Cardiac muscle cell (in vitro differentiated cells and primary cell): ENCODE data around the gene TMED8. TPM values are rescaled to one million over a fixed set of nuclear protein-coding genes. Genes with fewer than 3 reads are reported as not detected.

Source experiments
- DNase-seq, 2 donors: peaks; one replicate each; pipeline versions ENCODE4 v3.0.0 to v3.0.0-alpha.2; 2010 to 2017; ENCODE audit warnings: low read depth in 1 of 2, low spot score in 1 of 2
- H3K27ac ChIP-seq: fragments of 200-600 bp; sonication (generic); 2 replicates; pipeline ENCODE4 v1.5.1; 2016
- H3K27me3 ChIP-seq: fragments of 200-600 bp; sonication (generic); 2 replicates; pipeline ENCODE4 v1.6.0; 2016; ENCODE audit warnings: control low read depth
- H3K36me3 ChIP-seq: fragments of 200-600 bp; sonication (generic); 2 replicates; pipeline ENCODE4 v1.5.1; 2016; ENCODE audit warnings: control low read depth
- H3K4me1 ChIP-seq: fragments of 200-600 bp; sonication (generic); 2 replicates; pipeline ENCODE4 v1.8.1; 2017; ENCODE audit warnings: low read depth, mild to moderate bottlenecking, mixed run types
- H3K4me3 ChIP-seq: fragments of 200-600 bp; sonication (generic); 2 replicates; pipeline ENCODE4 v1.5.1; 2016; ENCODE audit warnings: mild to moderate bottlenecking
- H3K9me3 ChIP-seq: fragments of 200-600 bp; sonication (generic); 2 replicates; pipeline ENCODE4 v1.5.1; 2017; ENCODE audit warnings: low read depth, mild to moderate bottlenecking, control low read depth
- polyA plus RNA-seq: library from polyadenylated mRNA; unstranded; fragments of >200 nt; fragmentation: Nextera tagmentation; extraction: Ambion mirVana; gene quantifications from 2 replicates; pipeline ENCODE4 v1.2.1, GENCODE V29; 2016
- total RNA-seq: library from RNA; depleted of rRNA; stranded (reverse); fragments of >200 nt; gene quantifications from 2 replicates; pipeline ENCODE4 v1.2.3, GENCODE V29; 2016
- TF ChIP-seq, protein P1 (sequence below): IDR thresholded peaks from 2 replicates; pipeline ENCODE4 v1.5.1; 2012; ENCODE audit warnings: low read depth, mild to moderate bottlenecking, low read length

The TMED8 gene
- total and polyA plus RNA-seq, 2 experiments from 2014 or later = 3.4 to 8.9 TPM

GRCh38 chr14:77403768-77404167, 26.9 kb upstream of the TMED8 start:
- Histone ChIP-seq H3K36me3 (no peaks in the 10 kb centered on the region), H3K27me3 (no peaks in the 10 kb centered on the region)
- no peak for DNase-seq

DNA sequence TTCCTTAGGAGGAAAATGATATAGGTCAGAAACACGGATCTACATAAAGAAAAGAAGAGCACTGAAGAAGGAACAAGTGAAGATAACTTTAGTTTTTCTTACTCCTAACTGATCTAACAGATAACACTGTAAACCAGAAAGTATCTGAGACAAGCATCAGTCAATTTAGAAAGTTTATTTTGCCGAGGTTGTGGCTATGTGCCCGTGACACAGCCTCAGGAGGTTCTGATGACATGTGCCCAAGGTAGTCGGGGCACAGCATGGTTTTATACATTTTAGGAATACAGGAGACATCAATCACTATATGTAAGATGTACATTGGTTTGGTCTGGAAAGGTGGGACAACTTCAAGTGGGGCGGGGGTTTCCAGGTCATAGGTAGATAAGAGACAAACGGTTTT, 23.3 kb upstream of the TMED8 start:
- Histone ChIP-seq H3K4me3 (no peak overlapping the region), H3K27ac (no peak overlapping the region), H3K4me1 (no peaks in the 10 kb centered on the region), H3K36me3 (no peaks in the 10 kb centered on the region), H3K27me3 (no peaks in the 10 kb centered on the region), H3K9me3 (no peaks in the 10 kb centered on the region)
- TF ChIP-seq, protein P1, sequence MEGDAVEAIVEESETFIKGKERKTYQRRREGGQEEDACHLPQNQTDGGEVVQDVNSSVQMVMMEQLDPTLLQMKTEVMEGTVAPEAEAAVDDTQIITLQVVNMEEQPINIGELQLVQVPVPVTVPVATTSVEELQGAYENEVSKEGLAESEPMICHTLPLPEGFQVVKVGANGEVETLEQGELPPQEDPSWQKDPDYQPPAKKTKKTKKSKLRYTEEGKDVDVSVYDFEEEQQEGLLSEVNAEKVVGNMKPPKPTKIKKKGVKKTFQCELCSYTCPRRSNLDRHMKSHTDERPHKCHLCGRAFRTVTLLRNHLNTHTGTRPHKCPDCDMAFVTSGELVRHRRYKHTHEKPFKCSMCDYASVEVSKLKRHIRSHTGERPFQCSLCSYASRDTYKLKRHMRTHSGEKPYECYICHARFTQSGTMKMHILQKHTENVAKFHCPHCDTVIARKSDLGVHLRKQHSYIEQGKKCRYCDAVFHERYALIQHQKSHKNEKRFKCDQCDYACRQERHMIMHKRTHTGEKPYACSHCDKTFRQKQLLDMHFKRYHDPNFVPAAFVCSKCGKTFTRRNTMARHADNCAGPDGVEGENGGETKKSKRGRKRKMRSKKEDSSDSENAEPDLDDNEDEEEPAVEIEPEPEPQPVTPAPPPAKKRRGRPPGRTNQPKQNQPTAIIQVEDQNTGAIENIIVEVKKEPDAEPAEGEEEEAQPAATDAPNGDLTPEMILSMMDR = no peak
- DNase-seq = no peak

More at GRCh38 chr14:77403768-77404167, 26.9 kb upstream of the TMED8 start:
- H3K4me1 ChIP-seq = no peaks in the 10 kb centered on the region
- no peak overlapping the region for H3K27ac ChIP-seq
- no peak overlapping the region for H3K4me3 ChIP-seq
- TF ChIP-seq, protein P1 = no peak
- H3K9me3 ChIP-seq = no peaks in the 10 kb centered on the region

DNA sequence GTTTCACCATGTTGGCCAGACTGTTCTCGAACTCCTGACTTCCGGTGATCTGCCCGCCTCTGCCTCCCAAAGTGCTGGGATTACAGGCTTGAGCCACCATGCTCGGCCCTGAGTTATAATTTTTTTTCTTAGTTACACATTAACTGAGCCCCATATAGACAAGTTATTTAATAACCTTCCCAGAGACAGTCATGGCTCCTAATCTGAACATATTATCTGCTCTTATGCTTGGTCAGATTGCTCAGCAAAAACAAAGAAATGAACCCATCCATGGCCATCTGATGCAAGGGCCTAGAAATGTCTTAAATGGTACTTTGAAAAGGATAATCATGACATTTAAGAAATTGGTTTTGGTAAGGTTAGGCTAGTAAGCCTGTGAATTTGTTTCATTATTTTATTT, 13.3 kb upstream of the TMED8 start:
- TF ChIP-seq, protein P1 = no peak
- H3K4me3 ChIP-seq = no peak overlapping the region
- H3K4me1 ChIP-seq = no peaks in the 10 kb centered on the region
- H3K27ac ChIP-seq = no peak overlapping the region
- no peak for DNase-seq
- no peaks in the 10 kb centered on the region for H3K27me3 ChIP-seq
- H3K36me3 ChIP-seq = no peaks in the 10 kb centered on the region
- H3K9me3 ChIP-seq = no peaks in the 10 kb centered on the region

DNA sequence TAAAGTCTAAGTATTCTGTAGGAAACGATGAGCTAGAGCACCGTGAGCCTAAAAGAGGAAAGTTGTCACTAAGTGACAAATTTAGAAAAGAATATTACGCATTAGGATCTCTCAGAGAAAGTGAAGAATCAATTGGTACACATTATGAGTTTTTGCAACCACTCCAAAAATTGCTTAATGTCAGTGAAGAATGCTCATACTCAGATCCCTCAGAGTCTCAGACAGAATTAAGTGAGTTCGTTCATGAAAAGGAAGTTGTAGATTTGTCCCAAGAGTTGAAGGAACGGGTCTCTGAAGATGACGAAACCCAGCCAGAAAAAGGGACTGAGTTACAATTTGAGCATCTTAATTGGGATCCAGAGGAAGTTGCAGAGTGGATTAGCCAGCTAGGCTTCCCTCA, 1.8 kb upstream of the TMED8 start:
- Histone ChIP-seq H3K4me1 (peaks cover 8% of the 10 kb centered on the region), H3K27ac (no peak overlapping the region), H3K9me3 (no peaks in the 10 kb centered on the region), H3K27me3 (no peaks in the 10 kb centered on the region), H3K36me3 (no peaks in the 10 kb centered on the region), H3K4me3 (no peak overlapping the region)
- TF ChIP-seq, protein P1 = no peak
- DNase-seq = no peak

DNA sequence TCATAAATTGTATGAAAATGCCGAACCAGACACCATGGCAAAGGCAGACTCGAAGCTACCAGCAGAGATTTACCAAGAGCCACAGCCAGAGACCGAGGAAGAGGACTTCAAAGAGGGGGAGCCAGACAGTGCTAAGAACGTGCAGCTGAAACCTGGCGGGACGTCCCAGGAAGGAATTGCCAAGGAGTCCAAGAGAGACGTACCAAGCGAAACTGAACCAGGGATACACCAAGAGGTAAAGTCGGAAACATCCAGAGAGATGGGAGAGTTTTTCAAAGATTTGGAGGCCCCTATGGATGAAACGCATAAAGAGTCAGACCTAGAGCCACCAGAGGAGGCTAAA, 579 bp upstream of the TMED8 start:
- H3K36me3 ChIP-seq = no peaks in the 10 kb centered on the region
- peaks cover 10% of the 10 kb centered on the region for H3K4me1 ChIP-seq
- no peak for DNase-seq
- no peaks in the 10 kb centered on the region for H3K27me3 ChIP-seq
- TF ChIP-seq, protein P1 = no peak
- no peak overlapping the region for H3K27ac ChIP-seq
- H3K9me3 ChIP-seq = no peaks in the 10 kb centered on the region
- peak overlapping the region; percentile 98 for H3K4me3 ChIP-seq
